Activated CD8-positive, alpha-beta T cell treated with anti-CD3 and anti-CD28 coated beads for 36 hours (primary cell): ENCODE measurements around the gene SYPL1. TPM values are rescaled to one million over a fixed set of nuclear protein-coding genes. Genes with fewer than 3 reads are reported as not detected.

Experiments
- ATAC-seq: fragments of 200-7000 bp; cut with Tn5 transposase; one replicate; pipeline ENCODE4 v1.10.0; 2021; ENCODE audit warnings: mild to moderate bottlenecking, moderate library complexity
- CTCF ChIA-PET: fragments of 350-600 bp; sonication (Branson Sonifier 250); formaldehyde crosslinking; loops from one replicate; lab custom pipeline; 2021; ENCODE audit warnings: antibody characterized with exemption; lab: Charles Lee
- POLR2A ChIA-PET: fragments of 350-600 bp; sonication (Branson Sonifier 250); formaldehyde crosslinking; loops from one replicate; lab custom pipeline; 2021; ENCODE audit warnings: antibody characterized with exemption; lab: Charles Lee
- DNase-seq: peaks from one replicate; pipeline ENCODE4 v3.0.0-alpha.2; 2020
- H3K27ac Mint-ChIP-seq: one replicate; pipeline ENCODE4 v1.8.0; 2021; ENCODE audit warnings: mild to moderate bottlenecking, mixed read lengths
- H3K27me3 Mint-ChIP-seq: one replicate; pipeline ENCODE4 v1.8.0; 2021; ENCODE audit warnings: mixed read lengths
- H3K36me3 Mint-ChIP-seq: one replicate; pipeline ENCODE4 v1.8.0; 2021; ENCODE audit warnings: low read depth, mixed read lengths
- H3K4me1 Mint-ChIP-seq: one replicate; pipeline ENCODE4 v1.8.0; 2021; ENCODE audit warnings: low read depth, mixed read lengths
- H3K4me3 Mint-ChIP-seq: one replicate; pipeline ENCODE4 v1.8.0; 2021; ENCODE audit warnings: mild to moderate bottlenecking, moderate library complexity, mixed read lengths
- H3K9me3 Mint-ChIP-seq: one replicate; pipeline ENCODE4 v1.8.0; 2021; ENCODE audit warnings: mixed read lengths
- intact Hi-C: fragments of 100-400 bp; cut with micrococcal nuclease; formaldehyde crosslinking; loops from one replicate; pipeline ENCODE4 v1.10.0; 2022
- total RNA-seq, 2 experiments: library from RNA; stranded (reverse); gene quantifications; one replicate each; pipeline ENCODE4 v1.2.3, GENCODE V29; 2021
- TF ChIP-seq, protein P1 (sequence below): fragments of 200-600 bp; IDR thresholded peaks from one replicate; pipeline ENCODE4 v1.8.0; 2022; ENCODE audit warnings: antibody characterized with exemption, mild to moderate bottlenecking

SYPL1 gene
- total RNA-seq, 2 experiments from 2014 or later: 40.1 to 44.6 TPM

DNA sequence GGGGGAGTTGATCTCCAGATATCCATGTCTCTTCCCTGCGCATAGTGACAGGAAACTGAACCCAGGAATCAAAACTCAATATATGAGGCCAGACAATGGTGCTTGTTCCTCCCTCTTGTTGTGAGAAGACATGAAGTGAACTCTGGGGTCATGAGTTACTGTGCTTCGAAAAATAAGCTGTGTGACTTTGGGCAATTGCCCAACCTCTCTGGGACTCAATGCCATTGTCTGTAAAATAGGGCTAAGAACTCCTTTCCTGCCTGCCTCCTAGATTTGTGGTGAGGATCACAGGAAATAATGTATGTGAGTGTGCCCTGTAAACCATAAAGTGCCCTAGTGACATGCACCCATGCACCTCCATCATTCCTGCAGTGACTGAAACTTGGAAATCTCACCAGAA, 48.4 kb downstream of the SYPL1 start:
- Mint-ChIP-seq H3K27me3 (no peaks in the 10 kb centered on the region), H3K4me3 (no peak overlapping the region)
- DNase-seq: no peak

DNA sequence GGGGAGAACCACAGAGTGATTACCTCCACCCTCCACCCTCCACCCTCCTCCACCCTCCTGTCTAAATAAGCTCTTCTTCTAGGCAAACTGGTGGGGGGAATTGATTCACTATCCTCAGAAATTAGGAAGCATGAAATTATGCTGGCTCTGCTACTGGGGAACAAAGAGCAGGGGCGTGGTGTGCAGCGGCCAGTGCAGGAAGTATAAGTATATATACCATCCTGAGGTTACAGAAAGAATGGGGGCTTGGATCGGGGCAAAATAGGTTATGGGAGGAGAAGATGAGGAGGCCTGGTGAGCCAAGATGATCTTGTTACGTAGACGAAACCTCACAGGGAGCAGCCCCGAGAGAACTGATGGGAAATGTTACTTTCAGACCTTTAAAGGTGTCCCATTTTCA, 49.1 kb downstream of the SYPL1 start:
- Mint-ChIP-seq H3K4me3 (no peak overlapping the region), H3K27ac (peak overlapping the region; percentile 11), H3K9me3 (no peaks in the 10 kb centered on the region), H3K36me3 (no peaks in the 10 kb centered on the region), H3K4me1 (peaks cover 42% of the 10 kb centered on the region), H3K27me3 (no peaks in the 10 kb centered on the region)
- intact Hi-C loops: no loop called here
- TF ChIP-seq, protein P1, sequence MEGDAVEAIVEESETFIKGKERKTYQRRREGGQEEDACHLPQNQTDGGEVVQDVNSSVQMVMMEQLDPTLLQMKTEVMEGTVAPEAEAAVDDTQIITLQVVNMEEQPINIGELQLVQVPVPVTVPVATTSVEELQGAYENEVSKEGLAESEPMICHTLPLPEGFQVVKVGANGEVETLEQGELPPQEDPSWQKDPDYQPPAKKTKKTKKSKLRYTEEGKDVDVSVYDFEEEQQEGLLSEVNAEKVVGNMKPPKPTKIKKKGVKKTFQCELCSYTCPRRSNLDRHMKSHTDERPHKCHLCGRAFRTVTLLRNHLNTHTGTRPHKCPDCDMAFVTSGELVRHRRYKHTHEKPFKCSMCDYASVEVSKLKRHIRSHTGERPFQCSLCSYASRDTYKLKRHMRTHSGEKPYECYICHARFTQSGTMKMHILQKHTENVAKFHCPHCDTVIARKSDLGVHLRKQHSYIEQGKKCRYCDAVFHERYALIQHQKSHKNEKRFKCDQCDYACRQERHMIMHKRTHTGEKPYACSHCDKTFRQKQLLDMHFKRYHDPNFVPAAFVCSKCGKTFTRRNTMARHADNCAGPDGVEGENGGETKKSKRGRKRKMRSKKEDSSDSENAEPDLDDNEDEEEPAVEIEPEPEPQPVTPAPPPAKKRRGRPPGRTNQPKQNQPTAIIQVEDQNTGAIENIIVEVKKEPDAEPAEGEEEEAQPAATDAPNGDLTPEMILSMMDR: no peak
- ATAC-seq (peak; percentile 43), DNase-seq (no peak)
- ChIA-PET CTCF (no interaction called here), POLR2A (interaction anchor here (1.5 kb wide), 1 partner anchor 62 kb away, joined by 3 read pairs; no protein-coding TSS in a partner anchor)

More for the DNA sequence above, 48.4 kb downstream of the SYPL1 start:
- Mint-ChIP-seq H3K4me1 (peaks cover 40% of the 10 kb centered on the region), H3K27ac (peak overlapping the region; percentile 10), H3K36me3 (no peaks in the 10 kb centered on the region), H3K9me3 (no peaks in the 10 kb centered on the region)
- ATAC-seq: no peak
- TF ChIP-seq, protein P1: no peak
- ChIA-PET CTCF (no interaction called here), POLR2A (interaction anchor here (1.5 kb wide), 1 partner anchor 62 kb away, joined by 3 read pairs; no protein-coding TSS in a partner anchor)
- intact Hi-C loops: no loop called here

DNA sequence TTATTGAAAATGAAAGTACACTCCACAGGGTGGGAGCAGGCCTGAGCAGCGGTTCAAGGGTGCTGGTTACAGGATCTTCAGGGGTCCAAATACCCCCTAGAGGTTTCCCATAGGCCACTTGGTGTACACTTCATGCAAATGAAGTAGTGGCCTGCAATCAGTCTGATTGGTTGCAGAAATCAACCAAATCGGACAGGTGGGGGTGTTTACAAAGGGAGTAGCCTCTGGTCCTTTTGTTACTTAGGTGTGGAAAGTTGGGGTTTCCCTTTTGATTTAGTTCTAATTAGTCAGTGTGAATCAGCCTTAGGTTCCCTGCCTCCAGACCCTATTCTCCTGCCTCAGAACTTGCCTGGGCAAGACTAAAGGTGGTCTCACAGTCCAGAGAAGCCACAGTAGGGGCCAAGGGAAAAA, 49.6 kb downstream of the SYPL1 start:
- CTCF ChIA-PET: no interaction called here
- H3K9me3 Mint-ChIP-seq: no peaks in the 10 kb centered on the region
- TF ChIP-seq, protein P1: no peak
- H3K27me3 Mint-ChIP-seq: no peaks in the 10 kb centered on the region
- peak overlapping the region; percentile 55 for H3K27ac Mint-ChIP-seq
- intact Hi-C loops: no loop called here
- no peak for DNase-seq
- POLR2A ChIA-PET: no interaction called here
- H3K36me3 Mint-ChIP-seq: no peaks in the 10 kb centered on the region
- H3K4me3 Mint-ChIP-seq: no peak overlapping the region
- peaks cover 47% of the 10 kb centered on the region for H3K4me1 Mint-ChIP-seq
- peak; percentile 49 for ATAC-seq

DNA sequence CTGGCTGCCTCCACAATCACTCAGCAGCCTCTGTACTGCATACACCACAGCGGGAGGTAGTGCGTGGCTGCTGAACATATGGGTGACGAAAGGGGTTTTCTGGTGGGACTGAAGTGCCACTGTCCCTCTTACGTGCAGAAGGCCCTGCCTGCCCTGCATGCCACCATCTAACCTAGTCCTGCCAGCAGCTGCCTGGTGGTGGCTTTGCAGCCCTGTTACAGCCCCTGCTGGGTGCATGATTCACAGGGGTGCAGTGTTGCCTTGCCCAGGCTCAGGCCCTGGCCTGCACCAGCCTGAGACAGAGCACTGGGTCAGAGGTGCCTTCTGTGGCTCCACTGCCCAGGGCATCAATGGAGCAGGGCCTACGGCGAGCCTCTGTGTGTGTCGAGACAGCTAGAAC, 50.1 kb downstream of the SYPL1 start:
- no peak overlapping the region for H3K4me3 Mint-ChIP-seq
- peaks cover 48% of the 10 kb centered on the region for H3K4me1 Mint-ChIP-seq
- peak overlapping the region; percentile 44 for H3K27ac Mint-ChIP-seq
- ChIA-PET POLR2A (no interaction called here), CTCF (no interaction called here)
- no peaks in the 10 kb centered on the region for H3K36me3 Mint-ChIP-seq
- intact Hi-C loops: no loop called here
- H3K27me3 Mint-ChIP-seq: no peaks in the 10 kb centered on the region
- DNase-seq: no peak
- TF ChIP-seq, protein P1: no peak
- H3K9me3 Mint-ChIP-seq: no peaks in the 10 kb centered on the region
- peak; percentile 31 for ATAC-seq

DNA sequence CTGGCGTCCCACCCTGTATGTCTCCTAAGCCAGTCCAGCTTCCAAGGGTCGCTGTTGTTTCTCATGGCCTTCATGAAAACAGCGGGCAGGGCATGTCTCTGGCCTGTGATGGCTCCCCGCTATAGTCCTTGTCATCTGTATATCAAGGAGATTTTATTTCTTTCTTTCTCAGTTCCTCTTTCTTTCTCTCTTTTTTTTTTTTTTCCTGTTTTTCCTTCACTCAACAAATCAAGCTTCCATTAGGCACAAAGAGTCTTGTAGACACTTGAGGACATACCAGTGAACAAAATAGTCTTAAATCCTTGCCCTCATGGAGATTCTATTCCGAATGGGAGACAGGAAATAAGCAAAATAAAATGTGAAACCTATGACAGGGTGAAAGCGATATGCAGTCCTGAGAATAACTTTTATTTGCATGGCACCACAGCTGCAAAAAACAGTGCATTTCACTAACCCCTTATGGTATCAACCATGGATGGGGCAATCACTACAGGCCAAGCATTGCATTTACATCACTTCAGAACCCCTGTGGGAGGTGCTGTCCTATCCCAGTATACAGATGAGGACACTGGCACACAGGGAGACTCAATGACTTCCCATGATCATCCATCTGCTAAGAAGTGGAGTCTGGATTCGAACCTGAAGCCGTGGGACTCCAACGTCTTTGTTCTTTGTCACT, 50.7 kb downstream of the SYPL1 start:
- ATAC-seq (no peak), DNase-seq (no peak)
- Mint-ChIP-seq H3K4me1 (peaks cover 48% of the 10 kb centered on the region), H3K27ac (no peak overlapping the region), H3K36me3 (no peaks in the 10 kb centered on the region), H3K4me3 (no peak overlapping the region), H3K9me3 (no peaks in the 10 kb centered on the region), H3K27me3 (no peaks in the 10 kb centered on the region)
- ChIA-PET CTCF (interaction anchor here (1.4 to 5.6 kb wide), 3 partner anchors 10 to 104 kb away, joined by 4 to 50 read pairs (median 8); no protein-coding TSS in a partner anchor), POLR2A (no interaction called here)
- TF ChIP-seq, protein P1: no peak
- intact Hi-C loops: no loop called here
